ENCODE data around the gene IL1RN. TPM values are rescaled to one million over a fixed set of nuclear protein-coding genes. Genes with fewer than 3 reads are reported as not detected.

IL1RN gene
- total and polyA plus RNA-seq, 2 of the 13 experiments (the other 11 are each of a cell fraction or from before 2014, with no cell fraction given) = 21.2 to 101 TPM

DNA sequence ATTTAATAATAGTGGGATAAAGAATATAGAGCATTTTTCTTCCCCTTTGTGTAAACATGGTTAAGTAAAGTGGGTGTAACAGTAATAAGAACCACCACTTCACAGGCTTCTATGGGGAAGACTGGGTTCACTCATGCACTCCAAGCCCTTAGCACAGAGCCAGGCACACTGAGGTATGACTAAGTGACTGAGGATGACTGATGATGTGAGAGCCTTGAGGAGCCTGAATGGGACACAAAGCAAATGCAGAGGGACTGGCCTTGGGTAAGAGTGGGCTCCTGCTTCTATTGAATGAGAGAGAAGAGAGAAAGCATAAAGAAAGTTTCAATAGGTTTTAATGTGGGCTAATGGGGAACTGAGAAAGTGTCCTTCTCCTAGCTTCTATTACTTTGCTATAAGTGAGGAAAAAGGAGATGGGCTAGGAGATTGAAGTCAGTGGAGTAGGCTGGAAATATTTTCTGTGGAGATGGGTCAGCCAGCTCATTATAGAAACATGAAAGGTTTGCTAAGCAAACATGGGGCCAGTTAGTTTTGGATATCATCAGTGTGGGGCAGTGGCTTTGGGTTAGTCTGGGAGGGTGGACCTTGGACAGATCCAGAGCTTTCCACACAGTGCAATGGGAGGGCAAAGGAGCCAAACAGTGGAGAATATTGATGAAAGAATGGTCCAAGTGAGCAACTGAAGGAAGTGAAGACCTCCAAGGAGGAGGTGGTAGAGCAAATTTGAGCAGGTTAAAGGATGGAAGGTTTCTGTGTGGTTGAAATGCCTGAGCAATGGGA lies 39.0 kb upstream of the IL1RN start (continued):
- TF ChIP-seq, protein P1, sequence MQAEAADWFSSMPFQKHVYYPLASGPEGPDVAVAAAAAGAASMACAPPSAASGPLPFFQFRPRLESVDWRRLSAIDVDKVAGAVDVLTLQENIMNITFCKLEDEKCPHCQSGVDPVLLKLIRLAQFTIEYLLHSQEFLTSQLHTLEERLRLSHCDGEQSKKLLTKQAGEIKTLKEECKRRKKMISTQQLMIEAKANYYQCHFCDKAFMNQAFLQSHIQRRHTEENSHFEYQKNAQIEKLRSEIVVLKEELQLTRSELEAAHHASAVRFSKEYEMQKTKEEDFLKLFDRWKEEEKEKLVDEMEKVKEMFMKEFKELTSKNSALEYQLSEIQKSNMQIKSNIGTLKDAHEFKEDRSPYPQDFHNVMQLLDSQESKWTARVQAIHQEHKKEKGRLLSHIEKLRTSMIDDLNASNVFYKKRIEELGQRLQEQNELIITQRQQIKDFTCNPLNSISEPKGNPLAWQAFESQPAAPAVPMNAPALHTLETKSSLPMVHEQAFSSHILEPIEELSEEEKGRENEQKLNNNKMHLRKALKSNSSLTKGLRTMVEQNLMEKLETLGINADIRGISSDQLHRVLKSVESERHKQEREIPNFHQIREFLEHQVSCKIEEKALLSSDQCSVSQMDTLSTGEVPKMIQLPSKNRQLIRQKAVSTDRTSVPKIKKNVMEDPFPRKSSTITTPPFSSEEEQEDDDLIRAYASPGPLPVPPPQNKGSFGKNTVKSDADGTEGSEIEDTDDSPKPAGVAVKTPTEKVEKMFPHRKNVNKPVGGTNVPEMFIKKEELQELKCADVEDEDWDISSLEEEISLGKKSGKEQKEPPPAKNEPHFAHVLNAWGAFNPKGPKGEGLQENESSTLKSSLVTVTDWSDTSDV (CRISPR knock-in tag; IDR thresholded peaks at IDR 0.05) = no peak
- TF ChIP-seq, protein P2, sequence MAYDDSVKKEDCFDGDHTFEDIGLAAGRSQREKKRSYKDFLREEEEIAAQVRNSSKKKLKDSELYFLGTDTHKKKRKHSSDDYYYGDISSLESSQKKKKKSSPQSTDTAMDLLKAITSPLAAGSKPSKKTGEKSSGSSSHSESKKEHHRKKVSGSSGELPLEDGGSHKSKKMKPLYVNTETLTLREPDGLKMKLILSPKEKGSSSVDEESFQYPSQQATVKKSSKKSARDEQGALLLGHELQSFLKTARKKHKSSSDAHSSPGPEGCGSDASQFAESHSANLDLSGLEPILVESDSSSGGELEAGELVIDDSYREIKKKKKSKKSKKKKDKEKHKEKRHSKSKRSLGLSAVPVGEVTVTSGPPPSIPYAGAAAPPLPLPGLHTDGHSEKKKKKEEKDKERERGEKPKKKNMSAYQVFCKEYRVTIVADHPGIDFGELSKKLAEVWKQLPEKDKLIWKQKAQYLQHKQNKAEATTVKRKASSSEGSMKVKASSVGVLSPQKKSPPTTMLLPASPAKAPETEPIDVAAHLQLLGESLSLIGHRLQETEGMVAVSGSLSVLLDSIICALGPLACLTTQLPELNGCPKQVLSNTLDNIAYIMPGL (CRISPR knock-in tag; IDR thresholded peaks at IDR 0.05; ENCODE audit: borderline replicate concordance in 1 of 2, low read depth in 1 of 2) = peak in 1 of 2 experiments; percentile 32; a peak in 1 of 4 replicates
- TF ChIP-seq CREM (IDR thresholded peaks at IDR 0.05) = peak; percentile 41; the same call in 1 of the 2 replicates
- no peak for TF ChIP-seq CREM (CRISPR knock-in tag; IDR thresholded peaks at IDR 0.05)
- no peak for TF ChIP-seq ZNF343 (CRISPR knock-in tag; IDR thresholded peaks at IDR 0.05)
- TF ChIP-seq ARNT2 (CRISPR knock-in tag; IDR thresholded peaks at IDR 0.05; ENCODE audit: low read depth) = peak; percentile 66; the same call in 1 of the 2 replicates
- TF ChIP-seq, protein P3, sequence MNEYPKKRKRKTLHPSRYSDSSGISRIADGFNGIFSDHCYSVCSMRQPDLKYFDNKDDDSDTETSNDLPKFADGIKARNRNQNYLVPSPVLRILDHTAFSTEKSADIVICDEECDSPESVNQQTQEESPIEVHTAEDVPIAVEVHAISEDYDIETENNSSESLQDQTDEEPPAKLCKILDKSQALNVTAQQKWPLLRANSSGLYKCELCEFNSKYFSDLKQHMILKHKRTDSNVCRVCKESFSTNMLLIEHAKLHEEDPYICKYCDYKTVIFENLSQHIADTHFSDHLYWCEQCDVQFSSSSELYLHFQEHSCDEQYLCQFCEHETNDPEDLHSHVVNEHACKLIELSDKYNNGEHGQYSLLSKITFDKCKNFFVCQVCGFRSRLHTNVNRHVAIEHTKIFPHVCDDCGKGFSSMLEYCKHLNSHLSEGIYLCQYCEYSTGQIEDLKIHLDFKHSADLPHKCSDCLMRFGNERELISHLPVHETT (CRISPR knock-in tag; conservative IDR thresholded peaks at IDR 0.05) = no peak
- peak; percentile 40; the same call in 1 of the 2 replicates for TF ChIP-seq TFE3 (CRISPR knock-in tag; IDR thresholded peaks at IDR 0.05)
- peak; percentile 75; the same call in 1 of the 2 replicates for TF ChIP-seq WIZ (CRISPR knock-in tag; IDR thresholded peaks at IDR 0.05)
- TF ChIP-seq, protein P4, sequence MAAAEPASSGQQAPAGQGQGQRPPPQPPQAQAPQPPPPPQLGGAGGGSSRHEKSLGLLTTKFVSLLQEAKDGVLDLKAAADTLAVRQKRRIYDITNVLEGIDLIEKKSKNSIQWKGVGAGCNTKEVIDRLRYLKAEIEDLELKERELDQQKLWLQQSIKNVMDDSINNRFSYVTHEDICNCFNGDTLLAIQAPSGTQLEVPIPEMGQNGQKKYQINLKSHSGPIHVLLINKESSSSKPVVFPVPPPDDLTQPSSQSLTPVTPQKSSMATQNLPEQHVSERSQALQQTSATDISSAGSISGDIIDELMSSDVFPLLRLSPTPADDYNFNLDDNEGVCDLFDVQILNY (CRISPR knock-in tag; conservative IDR thresholded peaks at IDR 0.05) = no peak
- TF ChIP-seq PAXIP1 (CRISPR knock-in tag; conservative IDR thresholded peaks at IDR 0.05) = peak; percentile 93
- no peak for TF ChIP-seq TRIM22 (IDR thresholded peaks at IDR 0.05)
- TF ChIP-seq ZNF543 (CRISPR knock-in tag; IDR thresholded peaks at IDR 0.05) = no peak
